ENCODE results near the gene ABCC10.
"Not testable (repeated sequence)": the region's sequence is repeated elsewhere in the genome, so short reads cannot be mapped to it uniquely, and the experiment has no call there.

ABCC10 gene, protein sequence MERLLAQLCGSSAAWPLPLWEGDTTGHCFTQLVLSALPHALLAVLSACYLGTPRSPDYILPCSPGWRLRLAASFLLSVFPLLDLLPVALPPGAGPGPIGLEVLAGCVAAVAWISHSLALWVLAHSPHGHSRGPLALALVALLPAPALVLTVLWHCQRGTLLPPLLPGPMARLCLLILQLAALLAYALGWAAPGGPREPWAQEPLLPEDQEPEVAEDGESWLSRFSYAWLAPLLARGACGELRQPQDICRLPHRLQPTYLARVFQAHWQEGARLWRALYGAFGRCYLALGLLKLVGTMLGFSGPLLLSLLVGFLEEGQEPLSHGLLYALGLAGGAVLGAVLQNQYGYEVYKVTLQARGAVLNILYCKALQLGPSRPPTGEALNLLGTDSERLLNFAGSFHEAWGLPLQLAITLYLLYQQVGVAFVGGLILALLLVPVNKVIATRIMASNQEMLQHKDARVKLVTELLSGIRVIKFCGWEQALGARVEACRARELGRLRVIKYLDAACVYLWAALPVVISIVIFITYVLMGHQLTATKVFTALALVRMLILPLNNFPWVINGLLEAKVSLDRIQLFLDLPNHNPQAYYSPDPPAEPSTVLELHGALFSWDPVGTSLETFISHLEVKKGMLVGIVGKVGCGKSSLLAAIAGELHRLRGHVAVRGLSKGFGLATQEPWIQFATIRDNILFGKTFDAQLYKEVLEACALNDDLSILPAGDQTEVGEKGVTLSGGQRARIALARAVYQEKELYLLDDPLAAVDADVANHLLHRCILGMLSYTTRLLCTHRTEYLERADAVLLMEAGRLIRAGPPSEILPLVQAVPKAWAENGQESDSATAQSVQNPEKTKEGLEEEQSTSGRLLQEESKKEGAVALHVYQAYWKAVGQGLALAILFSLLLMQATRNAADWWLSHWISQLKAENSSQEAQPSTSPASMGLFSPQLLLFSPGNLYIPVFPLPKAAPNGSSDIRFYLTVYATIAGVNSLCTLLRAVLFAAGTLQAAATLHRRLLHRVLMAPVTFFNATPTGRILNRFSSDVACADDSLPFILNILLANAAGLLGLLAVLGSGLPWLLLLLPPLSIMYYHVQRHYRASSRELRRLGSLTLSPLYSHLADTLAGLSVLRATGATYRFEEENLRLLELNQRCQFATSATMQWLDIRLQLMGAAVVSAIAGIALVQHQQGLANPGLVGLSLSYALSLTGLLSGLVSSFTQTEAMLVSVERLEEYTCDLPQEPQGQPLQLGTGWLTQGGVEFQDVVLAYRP (N-terminal part only)

DNA sequence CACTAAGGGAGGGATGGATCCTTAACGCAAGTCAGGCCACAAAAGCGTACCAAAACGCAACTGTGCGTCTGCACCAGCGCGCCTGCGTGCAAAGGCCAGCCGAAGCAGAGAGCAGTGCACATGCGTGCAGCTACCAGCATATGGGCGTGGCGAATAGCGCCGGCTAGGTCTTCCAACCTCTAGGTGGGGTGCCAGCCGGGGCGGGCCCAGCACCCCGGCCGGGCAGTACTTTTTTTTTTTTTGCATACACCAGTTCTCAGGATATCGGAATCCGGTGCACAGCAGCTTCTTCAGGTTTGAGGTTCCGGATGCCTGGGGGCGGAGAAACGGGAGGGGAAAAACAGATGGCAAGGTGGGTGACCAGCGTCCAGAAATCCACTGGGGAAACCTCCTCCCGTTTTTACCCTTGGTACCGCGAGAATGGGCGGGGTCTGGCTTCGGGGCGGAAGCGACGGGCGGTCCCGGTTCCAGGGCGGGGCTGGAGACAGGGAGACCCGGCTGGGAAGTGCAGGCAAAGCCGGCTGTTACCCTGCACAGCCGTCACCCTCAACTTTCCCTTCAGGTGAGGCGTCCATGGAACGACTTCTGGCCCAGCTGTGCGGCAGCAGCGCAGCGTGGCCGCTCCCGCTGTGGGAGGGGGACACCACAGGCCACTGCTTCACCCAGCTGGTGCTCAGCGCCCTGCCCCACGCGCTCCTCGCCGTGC lies at the start of gene ABCC10:
TSS of gene ABCC10 (plus strand) at position 136 of the 706 bp plus-strand sequence. CDS start at position 574, 438 bp downstream.
- DNase-seq = peak; percentile 97

DNA sequence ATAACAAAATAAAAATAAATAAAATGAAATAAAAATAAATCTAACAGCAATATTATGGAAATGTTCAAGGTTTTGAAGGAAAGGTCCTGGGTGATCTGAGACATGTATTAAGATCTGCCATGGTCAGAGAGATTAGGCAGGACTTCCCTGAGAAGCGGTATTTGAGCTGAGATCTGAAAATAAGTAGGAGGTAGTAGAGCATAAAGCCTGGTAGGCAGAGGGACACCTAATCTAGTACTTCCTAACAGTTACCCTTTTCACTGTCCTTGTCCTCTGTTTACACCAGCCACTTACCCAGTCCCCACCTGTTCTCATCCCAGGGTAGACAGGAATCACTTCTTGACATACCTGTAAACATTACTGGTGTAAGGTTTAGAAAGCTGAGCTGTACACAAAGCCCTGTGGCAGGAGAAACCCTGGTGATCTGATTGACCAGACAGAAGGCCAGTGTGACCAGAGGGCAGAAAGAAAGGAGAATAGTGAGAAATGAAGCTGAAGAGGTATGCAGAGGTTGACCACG lies 49.6 kb upstream of the ABCC10 start:
- no peak for DNase-seq

DNA sequence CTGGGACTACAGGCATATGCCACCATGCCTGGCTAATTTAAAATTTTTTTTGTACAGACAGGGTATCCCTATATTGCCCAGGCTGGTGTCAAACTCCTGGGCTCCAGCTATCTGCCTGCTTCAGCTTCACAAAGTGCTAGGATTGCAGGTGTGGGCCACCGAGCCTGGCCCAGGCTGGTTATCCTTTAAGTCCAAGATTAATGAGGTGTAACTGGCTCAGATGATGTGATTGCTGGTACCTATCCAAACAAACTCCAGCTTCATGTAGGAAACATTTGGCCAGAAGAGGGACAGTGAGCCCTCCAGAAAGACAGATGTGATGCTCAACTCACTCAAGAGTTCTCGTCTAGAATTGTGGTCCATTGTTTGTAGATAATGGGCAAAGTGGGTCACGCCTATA lies 48.7 kb upstream of the ABCC10 start:
- DNase-seq = no peak

DNA sequence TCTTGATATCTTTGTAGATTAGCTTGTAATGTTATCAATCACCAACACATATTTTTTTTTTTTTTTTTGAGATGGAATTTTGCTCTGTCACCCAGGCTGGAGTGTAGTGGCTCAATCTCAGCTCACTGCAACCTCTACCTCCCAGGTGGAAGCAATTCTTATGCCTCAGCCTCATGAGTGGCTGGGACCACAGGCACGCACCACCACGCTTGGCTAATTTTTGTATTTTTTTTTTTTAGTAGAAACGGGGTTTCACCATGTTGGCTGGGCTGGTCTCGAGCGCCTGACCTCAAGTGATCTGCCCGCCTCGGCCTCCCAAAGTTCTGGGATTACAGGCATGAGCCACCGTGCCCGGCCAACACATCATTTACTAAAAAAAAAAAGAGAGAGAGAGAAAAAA lies 46.5 kb upstream of the ABCC10 start:
- DNase-seq = not testable (repeated sequence)

DNA sequence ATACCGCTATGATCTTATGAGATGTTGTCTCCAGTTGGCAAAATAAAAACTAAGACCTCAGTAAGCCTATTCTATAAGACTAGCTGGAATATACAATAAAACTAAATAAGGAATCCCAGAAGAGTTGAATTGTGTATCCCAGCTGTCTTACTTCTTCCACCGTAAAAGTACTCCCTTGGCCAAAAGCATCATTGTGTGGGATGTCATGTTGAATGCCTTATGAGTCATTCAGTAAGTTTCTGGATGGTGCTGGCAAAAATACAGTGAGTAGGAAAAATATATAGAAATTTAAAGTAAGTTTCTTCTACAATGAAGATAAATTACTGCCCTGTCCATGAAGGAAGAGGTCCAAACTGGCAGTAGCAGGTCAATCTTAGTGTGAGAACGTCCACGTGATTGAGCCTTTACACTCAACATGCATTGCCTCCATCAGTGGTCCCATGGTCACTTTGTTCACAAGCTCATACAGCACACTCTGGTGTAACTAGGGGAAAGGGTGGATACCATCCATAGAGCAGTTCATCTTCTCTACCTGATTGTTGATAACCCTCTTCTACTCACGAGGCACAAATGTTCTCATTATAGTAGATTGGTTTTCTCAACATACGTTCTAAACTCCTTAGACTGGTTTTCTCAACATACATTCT lies 44.2 kb upstream of the ABCC10 start:
- DNase-seq = peak; percentile 25

DNA sequence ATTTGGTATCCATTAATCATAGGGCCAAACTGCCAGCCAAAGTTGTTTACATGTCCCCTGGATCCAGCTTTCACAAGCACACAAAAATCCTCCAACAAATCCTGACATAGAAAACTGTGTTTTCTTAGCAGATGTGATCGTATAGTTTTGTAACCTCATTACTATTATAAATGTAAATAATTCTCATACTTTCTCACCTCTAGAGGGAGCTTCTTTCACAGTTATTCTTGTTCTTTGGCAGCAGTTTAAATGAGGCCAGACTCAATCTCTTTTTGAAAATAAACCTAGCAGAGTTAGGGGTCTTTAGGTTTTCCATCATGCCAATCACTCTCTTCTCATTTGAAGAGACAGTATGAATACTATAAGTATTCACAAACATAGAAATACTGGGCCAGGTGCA lies 40.8 kb upstream of the ABCC10 start:
- DNase-seq = no peak

DNA sequence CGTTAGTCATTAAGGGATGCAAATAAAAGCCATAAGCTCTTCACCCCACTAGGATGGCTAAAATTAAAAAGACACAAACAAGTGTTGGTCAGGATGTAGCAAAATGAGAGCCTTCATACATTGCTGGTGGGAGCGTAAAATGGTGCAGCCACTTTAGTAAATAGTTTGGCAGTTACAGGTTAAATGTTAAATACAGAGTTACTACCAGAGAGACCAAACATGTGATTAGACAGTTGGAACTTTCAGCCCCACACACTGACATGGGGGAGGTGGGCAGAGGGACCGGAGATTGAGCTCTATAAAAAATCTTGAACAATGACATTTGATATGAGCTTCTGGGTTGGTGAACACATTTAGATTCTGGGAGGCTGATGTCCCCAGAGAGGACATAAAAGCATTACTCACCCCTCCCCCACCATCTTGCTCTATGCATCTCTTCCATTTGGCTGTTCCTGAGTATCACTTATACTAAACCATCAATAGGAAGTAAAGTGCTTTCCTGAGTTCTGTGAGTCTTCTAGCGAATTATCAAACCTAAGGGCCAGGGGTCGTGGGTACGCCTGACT lies 37.5 kb upstream of the ABCC10 start:
- no peak for DNase-seq

DNA sequence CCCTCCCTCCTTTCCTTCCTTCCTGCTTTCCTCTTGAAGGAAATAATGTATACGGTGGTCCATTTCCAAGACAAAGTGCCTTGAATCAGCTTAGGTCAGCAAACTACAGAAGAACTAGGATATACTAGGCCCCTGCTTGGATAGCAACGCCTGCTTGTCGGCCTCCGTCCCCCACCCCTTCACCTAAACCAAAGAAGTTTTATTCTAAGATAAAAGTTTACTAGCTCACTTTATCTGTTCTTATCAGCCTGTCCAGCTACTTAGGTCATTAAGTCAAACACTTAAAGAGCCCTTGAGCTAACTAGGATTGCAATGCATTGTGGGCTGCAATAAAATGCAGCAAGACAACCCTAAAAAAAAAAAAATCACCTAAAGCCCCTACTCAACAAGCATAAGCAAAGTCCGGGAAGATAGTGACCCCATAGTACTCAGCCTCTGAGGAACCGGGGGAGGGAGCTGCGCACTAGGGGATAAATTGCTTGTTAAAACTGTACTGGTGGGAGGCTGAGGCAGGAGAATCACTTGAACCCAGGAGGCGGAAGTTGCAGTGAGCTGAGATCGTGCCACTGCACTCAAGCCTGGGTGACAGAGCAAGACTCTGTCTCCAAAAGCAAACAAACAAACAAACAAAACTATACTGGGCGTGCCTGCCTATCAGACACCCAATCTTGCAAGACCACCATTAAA lies 36.4 kb upstream of the ABCC10 start:
- not testable (repeated sequence) for DNase-seq

DNA sequence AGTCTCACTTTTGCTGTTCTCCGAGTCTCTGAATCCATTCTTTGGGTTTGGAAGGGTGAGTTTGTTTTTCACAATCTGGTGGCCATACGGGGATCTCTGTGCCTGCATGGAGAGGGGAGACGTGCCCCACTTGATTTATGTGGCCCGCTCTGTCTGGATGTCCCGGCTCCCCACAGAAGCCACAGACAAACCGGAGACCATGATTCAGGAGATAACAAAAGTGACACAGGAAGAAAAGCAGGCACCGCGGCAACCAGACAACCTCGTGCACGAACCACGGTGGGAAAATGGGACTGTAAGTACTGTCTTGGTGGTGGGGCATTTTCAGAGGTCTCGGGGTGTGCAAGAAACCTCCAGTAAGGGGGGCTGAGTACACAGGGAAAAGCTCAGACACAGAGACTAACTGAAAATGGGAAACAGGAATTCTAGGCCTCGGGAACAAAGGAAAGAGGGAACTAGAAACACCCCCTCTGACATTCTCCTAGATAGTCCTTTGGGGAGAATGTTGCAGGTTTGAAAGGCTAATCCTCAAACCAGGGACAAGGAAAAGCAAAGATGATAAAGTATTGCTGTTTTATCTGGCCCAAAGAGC lies 35.8 kb upstream of the ABCC10 start:
- DNase-seq = peak; percentile 55

DNA sequence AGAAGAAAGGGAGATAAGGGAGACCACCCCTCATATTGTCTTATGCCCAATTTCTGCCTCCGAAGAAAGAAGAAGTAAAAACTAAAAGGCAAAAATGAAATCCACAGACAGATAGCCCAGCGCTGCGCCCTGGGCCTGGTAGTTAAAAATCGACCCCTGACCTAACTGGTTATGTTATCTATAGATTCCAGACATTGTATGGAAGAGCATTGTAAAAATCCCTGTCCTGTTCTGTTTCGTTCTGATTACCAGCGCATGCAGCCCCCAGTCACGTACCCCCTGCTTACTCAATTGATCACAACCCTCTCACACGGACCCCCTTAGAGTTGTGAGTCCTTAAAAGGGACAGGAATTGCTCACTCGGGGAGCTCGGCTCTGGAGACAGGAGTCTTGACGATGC lies 34.2 kb upstream of the ABCC10 start:
- not testable (repeated sequence) for DNase-seq

DNA sequence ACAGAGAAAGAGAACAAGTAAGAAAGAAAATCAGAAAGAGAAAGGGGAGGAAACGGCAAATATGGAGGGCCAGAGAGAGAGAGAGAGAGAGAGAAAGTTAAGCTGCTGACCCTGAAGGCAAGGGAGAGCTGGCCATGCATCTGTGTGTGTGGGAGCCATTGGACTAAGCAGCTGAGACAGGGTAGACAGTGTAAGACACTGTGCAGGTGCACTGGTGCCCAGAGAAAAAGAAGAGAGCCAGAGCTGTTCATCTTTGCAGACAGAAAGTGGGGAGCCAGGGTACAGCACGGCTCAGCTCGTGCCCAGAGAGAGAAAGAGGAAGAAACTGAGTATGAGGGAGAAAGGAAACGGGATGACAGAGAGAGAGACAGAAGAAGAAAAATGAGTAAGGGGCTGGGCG lies 33.7 kb upstream of the ABCC10 start:
- no peak for DNase-seq

DNA sequence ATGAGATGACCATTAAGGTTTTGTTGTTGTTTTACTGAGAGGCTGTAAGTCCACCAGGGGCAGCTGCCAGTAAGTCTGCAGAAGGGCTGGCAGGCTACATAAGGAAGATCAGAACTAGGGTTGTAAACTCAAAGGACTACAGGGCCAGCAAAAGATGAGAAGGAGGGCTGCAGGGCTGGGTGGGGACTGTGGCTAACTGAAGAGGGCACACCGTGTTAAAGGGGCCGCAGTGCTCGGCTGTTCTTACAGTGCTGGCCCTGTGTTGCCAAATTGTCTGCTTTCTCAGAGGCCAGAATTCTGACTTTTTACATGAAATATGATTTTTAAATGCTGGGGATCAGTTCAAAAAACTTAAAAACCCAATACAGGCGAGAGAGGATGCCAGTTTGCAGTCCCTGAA lies 32.4 kb upstream of the ABCC10 start:
- no peak for DNase-seq

DNA sequence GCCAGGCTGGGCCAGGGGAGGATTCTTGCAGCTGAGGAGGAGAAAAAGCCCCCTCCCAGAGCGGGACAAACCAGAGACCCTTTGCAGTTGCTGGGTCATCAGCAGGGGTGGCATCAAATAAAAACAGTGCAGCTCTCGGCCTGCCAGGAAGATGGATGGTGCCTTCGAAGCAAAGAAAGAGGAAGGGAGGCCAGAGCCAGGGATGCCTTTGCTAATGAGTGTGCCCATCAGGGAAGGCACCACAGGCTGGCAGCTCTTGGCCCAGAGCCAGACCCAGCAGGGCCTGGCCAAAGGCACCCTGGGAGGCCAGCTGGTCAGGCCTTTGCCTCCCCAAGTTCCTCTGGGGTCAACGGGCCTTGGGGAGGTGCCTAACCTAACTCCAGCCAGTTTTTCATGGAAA lies 31.6 kb upstream of the ABCC10 start:
- DNase-seq = no peak

DNA sequence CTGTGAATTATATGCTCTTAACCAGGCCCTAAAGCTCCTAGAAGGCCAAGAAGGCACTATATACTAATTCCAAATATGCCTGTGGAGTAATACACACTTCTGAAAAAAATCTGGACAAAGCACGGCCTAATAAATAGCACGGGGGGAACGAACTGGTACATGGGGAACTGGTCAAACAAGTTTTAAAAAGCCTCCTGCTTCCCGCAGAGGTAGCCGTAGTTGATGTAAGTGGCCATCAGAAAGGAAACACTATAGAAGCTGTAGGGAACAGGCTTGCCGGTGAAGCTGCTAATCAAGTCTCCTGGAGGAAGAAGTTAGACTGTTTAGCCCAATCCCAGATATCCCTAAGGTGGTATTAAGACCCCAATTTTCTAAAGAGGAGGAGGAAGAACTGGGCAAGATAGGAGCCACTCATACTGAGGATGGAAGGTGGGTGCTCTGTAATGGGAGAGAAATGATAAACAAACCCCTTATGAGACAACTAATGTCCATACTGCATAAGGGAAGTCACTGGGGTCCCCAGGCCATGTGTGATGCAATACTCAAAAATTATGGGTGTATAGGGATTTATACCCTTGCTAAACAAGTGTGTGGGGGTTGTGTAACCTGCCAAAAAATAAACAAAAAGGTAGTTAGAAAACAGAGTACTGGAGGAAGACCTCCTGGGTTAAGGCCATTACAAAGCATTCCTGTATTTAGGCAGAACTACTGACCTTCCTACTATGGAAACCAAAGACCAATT lies 30.8 kb upstream of the ABCC10 start:
- no peak for DNase-seq

DNA sequence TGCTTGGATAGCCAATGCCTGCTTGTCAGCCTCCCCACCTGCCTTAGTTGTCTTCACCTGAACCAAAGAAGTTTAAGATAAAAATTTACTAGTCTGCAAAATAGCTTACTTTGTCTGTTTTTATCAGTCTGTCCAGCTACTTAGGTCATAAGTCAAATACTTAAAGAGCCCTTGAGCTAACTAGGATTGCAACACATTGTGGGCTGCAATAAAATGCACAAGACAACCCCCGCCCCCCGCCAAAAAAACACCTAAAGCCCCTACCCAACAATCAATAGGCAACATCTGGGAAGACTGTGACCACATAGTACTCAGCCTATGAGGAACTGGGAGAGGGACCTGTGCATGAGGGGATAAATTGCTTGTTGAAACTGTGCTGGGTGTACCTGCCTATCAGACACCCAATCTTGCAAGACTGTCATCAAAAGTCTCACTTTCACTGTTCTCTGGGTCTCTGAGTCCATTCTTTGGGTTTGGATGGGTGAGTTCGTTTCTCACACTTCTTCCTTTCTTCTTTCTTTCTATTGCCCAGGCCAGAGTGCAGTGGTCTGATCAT lies 27.3 kb upstream of the ABCC10 start:
- peak; percentile 7 for DNase-seq

DNA sequence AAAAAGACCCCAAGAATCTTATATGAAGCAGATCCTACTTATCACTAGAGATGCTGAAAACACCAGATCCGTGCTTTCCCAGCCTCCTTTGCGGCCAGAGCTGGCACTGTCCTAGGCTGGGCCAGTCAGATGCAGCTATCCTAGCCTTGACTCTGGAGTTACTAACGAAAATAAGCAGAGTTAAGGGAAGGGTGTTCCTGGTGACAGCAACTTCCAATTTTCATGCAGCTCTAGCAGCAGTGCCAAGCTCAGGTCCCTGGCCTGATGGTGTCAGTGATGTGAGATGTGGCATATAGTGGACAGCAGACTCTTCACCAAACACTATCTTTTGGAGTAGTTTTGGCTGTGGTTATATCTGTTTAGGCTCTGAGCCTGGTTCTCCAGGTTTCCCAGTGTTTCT lies 25.6 kb upstream of the ABCC10 start:
- no peak for DNase-seq

DNA sequence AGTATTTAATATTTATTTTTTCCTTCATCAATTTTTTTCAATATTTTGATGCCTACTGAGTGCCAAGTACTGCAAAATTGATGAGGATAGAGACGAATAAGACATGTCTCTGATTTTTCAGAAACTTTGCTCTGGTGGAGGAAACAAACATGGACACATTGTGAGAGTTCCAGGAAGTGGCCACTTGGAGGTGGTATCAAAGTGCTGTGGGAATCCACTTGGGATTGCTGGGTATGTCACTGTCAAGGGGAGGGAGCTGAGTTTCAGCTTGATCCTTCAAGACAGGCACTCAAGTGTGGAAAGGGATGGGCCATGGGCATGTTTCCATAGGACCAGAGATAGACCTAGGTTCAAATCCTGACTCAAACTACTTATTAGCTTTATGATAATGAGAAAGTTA lies 24.5 kb upstream of the ABCC10 start:
- no peak for DNase-seq

DNA sequence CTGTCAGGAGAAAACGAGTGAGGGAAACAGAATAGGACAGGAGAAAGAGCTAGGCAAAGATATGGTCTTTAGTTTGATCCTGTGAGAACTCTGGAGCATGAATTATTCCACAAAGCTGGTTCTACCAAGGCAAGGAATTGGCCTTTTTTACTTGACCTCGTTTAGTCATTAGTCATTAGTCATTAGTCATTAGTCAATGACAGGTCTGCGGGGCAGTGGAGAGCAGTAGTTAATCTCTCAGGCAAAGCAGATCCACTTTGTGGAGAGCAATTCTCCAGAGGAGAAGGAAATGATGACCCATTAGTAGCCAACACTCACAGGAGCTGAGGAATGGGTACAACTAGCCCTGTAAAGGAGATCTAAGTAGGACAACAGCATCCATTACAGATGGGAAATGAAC lies 22.0 kb upstream of the ABCC10 start:
- no peak for DNase-seq

DNA sequence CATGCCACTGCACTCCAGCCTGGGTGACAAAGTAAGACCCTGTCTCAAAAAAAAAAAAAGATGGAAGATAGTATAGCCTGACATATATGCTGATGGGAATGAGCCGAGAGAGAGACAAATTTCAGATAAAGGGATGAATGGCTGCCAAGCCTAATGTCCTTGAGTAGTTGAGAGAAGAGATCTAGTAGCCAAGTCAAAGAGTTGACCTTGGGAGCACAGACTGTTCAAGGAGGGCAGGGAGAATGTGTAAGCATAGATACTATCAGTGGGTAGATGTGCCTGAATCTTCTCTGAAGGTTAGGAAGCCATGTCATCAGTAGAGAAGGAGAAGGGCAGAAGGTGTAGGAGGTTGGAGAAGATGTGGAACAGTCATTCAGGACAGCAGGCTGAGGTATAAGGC lies 20.0 kb upstream of the ABCC10 start:
- no peak for DNase-seq

Measured in activated CD4-positive, alpha-beta T cell treated with anti-CD3 and anti-CD28 coated beads, Interleukin-10, Interleukin-2, amounts not matched to agents 100 ng/mL and 50 ng/mL, durations not matched to agents 16 hours and 8 hours (primary cell).